Stimulated activated effector memory CD8-positive, alpha-beta T cell treated with anti-CD3 and anti-CD28 coated beads, Interleukin-12 subunit alpha, Interleukin-12 subunit beta, amount 100 ng/mL, for 72 hours (primary cell): ENCODE data around the gene ANAPC16.
"Not testable (repeated sequence)": the region's sequence is repeated elsewhere in the genome, so short reads cannot be mapped to it uniquely, and the experiment has no call there.

Source experiments
- ATAC-seq: fragments of 150-1000 bp; cut with Tn5 transposase; 2 replicates; pipeline ENCODE4 v1.10.0; 2021
- DNase-seq, 2 donors: peaks; one replicate each; pipeline ENCODE4 v3.0.0; 2021 to 2022; ENCODE audit warnings: low spot score in 2 of 2
- H3K27ac Mint-ChIP-seq: one replicate; pipeline ENCODE4 v1.8.0; 2022; ENCODE audit warnings: mild to moderate bottlenecking, mixed read lengths
- H3K36me3 Mint-ChIP-seq: one replicate; pipeline ENCODE4 v1.8.0; 2022; ENCODE audit warnings: mild to moderate bottlenecking, mixed read lengths
- H3K4me1 Mint-ChIP-seq: one replicate; pipeline ENCODE4 v1.8.0; 2022; ENCODE audit warnings: mixed read lengths
- H3K4me3 Mint-ChIP-seq: one replicate; pipeline ENCODE4 v1.8.0; 2022; ENCODE audit warnings: mild to moderate bottlenecking, mixed read lengths
- H3K9me3 Mint-ChIP-seq: one replicate; pipeline ENCODE4 v1.8.0; 2022; ENCODE audit warnings: mixed read lengths

Gene ANAPC16

DNA sequence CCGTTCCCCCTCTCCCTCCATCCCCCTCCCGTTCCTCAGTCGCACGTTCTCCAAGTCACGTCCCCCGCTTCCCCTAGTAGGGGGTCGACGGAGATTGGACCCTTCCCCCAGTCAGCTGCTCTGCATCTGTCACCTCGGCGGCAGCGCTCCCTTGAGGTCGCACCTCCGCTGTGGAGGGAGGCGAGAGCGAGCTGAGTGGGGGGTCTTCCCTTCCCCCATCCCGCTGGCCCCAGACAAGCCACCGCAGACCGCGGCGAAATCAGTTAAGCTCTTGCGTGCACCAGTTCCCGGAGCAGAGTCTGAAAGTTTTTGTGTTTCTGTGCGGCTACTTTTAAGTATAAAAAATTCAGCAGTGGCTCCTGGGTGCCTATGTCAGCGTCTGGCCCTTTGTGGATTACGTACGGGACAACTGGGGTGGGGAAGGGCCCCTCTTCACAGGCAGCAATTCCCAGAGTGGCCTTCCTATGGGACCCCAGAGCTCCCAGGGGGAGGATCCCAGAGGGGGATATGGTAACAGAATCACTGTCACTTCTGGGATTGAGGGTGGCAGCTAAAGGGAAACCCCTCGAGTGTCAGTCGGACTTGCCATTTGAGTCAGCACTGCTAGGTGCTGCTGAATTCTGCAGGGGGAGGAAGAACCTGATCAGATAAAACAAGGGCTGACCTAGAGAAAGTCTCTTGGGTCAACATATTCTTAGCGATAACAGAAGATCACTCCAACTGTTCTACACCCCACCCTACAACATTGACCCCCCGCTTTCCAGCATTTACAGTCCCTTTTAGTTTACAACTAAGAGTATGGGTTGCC, 45.4 kb downstream of the ANAPC16 start:
- Mint-ChIP-seq H3K36me3 (peaks cover 14% of the 10 kb centered on the region), H3K4me3 (peak overlapping the region; percentile 83), H3K27ac (peak overlapping the region; percentile 99), H3K4me1 (peaks cover 58% of the 10 kb centered on the region), H3K9me3 (no peaks in the 10 kb centered on the region)
- ATAC-seq (peak; percentile 78), DNase-seq (peak; percentile 73 to 98)

DNA sequence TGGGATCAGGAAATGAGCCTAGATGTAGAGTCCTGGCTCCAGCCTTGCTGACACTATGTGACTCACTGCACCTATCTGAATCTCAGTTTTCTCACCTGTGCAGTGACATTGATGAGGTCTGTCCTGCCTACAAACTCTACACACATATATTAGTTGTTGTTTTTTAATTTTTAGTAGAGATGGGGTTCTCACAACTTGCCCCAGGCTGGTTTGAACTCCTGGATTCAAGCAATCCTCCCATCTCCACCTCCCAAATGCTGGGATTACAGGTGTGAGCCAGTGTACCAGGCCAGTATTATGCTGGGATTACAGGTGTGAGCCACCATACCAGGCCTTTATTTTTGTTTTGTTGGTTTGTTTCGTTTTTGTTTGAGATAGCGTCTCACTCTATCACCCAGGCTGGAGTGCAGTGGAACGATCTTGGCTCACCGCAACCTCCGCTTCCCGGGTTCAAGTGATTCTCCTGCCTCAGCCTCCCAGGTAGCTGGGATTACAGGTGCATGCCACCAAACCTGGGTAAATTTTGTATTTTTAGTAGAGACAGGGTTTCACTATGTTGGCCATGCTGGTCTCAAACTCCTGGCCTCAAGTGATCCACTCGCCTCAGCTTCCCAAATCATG, 46.1 kb downstream of the ANAPC16 start:
- Mint-ChIP-seq H3K9me3 (no peaks in the 10 kb centered on the region), H3K27ac (peak overlapping the region; percentile 99), H3K4me3 (peak overlapping the region; percentile 83), H3K36me3 (peaks cover 14% of the 10 kb centered on the region), H3K4me1 (peaks cover 51% of the 10 kb centered on the region)
- ATAC-seq (peak; percentile 48), DNase-seq (no peak)

DNA sequence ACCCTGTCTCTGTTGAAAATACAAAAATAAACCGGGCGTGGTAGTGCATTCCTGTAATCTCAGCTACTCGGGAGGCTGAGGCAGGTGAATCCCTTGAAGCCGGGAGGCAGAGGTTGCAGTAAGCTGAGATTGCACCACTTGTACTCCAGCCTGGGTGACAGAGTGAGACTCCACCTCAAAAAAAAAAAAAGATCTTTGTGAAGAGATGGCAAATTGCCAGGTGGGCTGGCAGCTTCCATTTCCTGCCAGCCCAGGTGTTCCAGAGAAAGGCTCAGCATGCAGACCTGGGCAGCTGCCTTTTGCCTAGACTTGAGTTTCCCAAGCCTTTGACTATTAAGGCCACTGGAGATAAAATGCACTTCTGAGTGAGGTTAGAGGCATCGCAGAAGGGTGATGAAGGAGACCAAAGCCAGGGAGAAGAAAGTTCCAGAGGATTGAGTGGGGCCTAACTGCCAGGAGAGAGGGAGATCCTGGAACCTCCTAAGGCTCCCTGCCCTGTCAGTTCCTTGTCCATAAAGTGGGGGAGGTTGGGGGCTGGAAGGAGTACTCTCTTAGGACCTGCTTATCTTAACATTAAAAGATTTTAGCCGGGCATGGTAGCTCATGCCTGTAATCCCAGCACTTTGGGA, 47.9 kb downstream of the ANAPC16 start:
- no peak for DNase-seq
- Mint-ChIP-seq H3K4me3 (peak overlapping the region; percentile 23), H3K9me3 (no peaks in the 10 kb centered on the region), H3K4me1 (peaks cover 40% of the 10 kb centered on the region), H3K27ac (peak overlapping the region; percentile 86), H3K36me3 (peaks cover 14% of the 10 kb centered on the region)
- no peak for ATAC-seq

DNA sequence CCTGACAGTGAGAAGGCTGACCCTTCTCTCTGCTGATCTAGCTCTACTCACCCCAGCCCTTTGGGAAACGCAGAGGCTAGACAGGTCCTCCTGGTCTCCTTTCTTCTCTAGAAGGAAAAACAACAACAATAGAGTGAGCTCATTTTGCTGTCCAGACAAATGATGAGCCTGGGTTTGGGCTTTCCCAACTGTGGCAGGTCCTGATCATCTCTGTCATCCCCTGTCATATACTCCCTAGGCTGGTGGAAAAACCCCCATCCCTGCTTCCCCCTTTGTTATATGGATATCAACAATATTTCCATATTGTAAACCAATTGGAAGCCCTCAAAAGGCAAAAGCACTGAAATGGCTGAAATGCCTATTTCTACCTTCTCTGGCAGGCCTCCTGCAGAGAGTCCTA, 48.7 kb downstream of the ANAPC16 start:
- no peak overlapping the region for H3K4me3 Mint-ChIP-seq

DNA sequence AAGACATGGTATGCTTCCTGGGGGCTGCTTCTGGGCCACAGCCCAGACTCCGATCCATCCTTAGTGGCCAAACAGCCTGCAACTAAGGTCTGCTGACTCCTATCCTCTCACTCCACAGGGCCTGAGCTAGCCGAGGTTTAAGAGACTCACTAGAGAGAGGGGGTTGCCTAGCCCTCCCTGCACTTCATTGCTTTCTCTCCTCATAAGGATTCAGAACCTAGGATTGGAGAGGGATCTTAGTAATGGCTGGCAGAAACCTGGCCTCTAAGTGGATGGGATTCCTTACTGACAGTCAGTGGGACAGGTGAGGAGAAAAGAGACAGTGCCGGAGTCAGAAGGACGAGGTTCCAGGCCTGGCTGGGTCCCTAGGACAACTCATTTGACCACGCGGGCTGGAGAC, 49.7 kb downstream of the ANAPC16 start:
- Mint-ChIP-seq H3K4me1 (peaks cover 28% of the 10 kb centered on the region), H3K27ac (no peak overlapping the region), H3K4me3 (no peak overlapping the region), H3K36me3 (peaks cover 12% of the 10 kb centered on the region), H3K9me3 (no peaks in the 10 kb centered on the region)
- DNase-seq (no peak), ATAC-seq (no peak)

More for the DNA sequence above, 48.7 kb downstream of the ANAPC16 start:
- Mint-ChIP-seq H3K36me3 (peaks cover 14% of the 10 kb centered on the region), H3K27ac (peak overlapping the region; percentile 86), H3K4me1 (peaks cover 34% of the 10 kb centered on the region), H3K9me3 (no peaks in the 10 kb centered on the region)
- no peak for ATAC-seq
- DNase-seq = no peak

DNA sequence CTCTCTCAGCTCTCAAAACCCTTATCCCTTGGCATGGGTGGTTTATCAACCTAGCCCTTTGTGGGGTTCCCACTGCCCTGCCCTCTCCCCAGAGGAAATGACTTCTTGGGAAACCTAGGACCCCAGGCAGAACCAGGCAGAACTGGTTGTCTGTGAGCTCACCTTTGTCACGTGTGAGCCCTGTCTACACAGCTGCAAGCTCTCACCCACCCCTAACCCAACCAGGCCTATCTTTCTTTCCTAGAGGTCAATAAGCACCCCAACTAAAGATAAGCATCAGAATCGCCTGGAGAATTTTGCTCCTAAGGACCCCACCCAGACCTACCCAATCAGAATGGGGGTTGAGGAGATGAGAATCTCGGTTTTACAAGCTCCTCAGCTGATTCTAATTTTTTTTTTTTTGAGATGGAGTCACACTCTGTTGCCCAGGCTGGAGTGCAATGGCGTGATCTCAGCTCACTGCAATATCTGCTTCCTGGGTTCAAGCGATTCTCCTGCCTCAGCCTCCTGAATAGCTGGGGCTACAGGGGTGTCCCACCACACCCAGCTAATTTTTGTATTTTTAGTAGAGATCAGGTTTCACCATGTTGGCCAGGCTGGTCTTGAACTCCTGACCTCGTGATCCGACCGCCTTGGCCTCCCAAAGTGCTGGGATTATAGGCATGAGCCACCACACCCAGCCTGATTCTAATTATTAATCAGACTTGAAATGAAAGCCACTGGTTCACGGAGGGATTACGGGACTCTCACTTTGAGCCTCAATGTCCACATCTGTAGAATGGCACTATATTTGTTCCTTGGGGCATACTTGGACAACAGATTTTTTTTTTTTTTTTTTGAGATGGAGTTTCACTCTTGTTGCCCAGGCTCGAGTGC, 50.4 kb downstream of the ANAPC16 start:
- no peak overlapping the region for H3K4me3 Mint-ChIP-seq
- H3K36me3 Mint-ChIP-seq = peaks cover 4% of the 10 kb centered on the region
- peak overlapping the region; percentile 40 for H3K27ac Mint-ChIP-seq
- H3K9me3 Mint-ChIP-seq = no peaks in the 10 kb centered on the region
- H3K4me1 Mint-ChIP-seq = peaks cover 27% of the 10 kb centered on the region
- DNase-seq = no peak
- ATAC-seq = no peak

DNA sequence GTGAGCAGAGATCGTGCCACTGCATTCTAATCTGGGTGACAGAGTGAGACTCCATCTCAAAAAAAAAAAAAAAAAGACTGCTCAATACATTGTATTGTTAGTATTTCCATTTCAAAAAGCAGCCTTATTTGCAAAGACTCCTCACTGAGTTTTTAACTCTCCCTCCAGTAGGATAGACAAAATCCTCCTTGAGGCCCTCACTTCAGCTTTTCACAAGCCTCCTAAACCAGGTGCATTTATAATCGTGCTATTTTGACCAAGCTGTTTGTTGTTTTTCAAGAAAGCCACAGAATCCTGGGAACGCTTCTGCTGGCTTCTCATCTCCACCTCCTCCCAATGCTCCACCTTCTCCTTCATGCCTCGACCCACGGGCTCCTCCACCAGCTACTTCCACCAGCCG, 51.6 kb downstream of the ANAPC16 start:
- no peak overlapping the region for H3K27ac Mint-ChIP-seq
- peaks cover 3% of the 10 kb centered on the region for H3K36me3 Mint-ChIP-seq
- H3K4me1 Mint-ChIP-seq = peaks cover 26% of the 10 kb centered on the region
- no peak overlapping the region for H3K4me3 Mint-ChIP-seq
- no peaks in the 10 kb centered on the region for H3K9me3 Mint-ChIP-seq
- ATAC-seq = no peak
- DNase-seq = no peak

DNA sequence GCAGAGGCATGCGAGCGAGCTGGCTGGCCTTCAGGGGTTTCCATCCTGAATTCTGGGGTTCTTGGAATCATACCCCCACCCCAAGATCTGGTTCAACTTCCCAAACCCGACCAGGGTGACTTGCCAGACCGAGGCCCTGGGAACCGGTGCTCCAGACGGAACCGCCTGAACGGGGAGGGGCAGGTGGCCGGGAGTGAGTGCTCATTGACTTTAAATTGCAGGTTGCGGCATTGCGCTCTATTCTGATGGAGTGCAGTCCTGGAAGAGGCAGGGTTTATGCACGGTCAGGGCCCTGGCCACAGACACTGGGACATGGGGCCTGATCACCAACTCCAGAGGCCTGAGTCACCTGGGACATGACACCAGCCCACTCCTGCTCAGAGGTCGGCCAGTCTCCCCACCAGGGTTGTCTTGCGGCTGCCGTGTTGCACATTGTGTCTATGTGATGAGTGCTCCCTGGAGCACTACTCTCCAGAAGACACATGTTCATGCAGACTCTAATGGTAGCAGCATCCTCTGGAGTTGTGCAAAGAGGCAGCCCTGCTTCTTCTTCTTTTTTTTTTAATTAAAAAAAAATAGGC, 52.1 kb downstream of the ANAPC16 start:
- ATAC-seq (no peak), DNase-seq (no peak)
- Mint-ChIP-seq H3K27ac (no peak overlapping the region), H3K36me3 (peaks cover 8% of the 10 kb centered on the region), H3K4me1 (peaks cover 30% of the 10 kb centered on the region), H3K9me3 (no peaks in the 10 kb centered on the region), H3K4me3 (no peak overlapping the region)

DNA sequence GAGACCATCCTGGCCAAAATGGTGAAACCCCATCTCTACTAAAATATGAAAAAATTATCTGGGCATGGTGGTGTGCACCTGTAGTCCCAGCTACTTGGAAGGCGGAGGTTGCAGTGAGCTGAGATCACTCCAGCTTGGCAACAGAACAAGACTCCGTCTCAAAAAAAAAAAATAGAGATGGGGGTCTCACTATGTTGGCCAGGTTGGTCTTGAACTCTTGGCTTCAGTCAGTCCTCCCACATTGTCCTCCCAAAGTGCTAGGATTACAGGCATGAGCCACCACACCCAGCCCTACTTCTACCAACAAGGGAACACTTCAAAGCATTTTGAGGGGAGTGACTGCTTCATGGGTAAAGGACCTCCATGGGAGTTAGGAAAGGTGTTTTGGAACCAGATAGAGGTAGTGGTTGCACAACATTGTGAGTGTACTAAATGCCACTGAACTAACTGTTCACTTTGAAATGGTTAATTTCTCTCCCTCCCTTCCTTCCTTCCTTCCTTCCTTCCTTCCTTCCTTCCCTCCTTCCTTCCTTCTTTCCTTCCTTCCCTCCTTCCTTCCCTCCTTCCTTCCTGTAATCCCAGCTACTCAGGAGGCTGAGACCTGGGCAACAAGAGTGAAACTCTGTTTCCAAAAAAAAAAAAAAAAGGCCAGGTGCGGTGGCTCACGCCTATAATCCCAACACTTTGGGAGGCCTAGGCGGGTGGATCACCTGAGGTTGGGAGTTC, 52.8 kb downstream of the ANAPC16 start:
- not testable (repeated sequence) for ATAC-seq
- peaks cover 31% of the 10 kb centered on the region for H3K4me1 Mint-ChIP-seq

DNA sequence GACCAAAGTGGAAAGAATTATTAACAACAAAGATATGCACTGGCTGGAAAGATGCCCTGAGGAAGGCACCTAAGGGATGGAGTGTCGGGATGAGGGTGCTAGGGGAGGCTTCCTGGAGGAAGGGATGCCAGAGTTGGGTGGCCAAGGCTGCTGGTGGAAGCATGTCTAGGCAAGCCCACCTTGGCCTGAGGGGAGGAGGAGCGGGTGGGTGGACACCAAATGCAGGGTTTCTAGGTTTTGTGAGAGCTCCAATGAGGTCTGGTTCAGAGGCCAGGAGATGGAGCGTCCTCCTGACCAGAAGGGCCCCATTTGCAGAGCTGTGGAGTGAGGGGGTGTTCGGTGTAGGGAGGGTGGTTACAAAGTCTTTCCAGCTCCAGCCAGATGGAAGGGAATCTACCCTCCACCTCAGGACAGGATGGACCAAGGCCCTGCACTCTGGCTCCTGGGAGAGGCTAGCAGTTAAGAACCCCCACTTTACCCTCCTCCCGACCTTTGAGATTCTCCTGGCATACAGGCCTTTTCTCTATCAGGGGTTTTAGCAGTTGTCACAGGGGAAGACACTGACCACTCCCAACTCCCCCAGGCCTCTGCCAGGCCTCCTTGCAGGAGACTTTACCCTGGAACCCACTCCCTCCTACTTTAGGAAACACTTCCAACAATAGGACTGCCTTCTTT, 54.9 kb downstream of the ANAPC16 start:
- peak overlapping the region; percentile 97 for H3K4me3 Mint-ChIP-seq

More for the DNA sequence above, 52.8 kb downstream of the ANAPC16 start:
- not testable (repeated sequence) for DNase-seq, H3K4me3 Mint-ChIP-seq, H3K9me3 Mint-ChIP-seq, H3K27ac Mint-ChIP-seq
- peaks cover 16% of the 10 kb centered on the region for H3K36me3 Mint-ChIP-seq

DNA sequence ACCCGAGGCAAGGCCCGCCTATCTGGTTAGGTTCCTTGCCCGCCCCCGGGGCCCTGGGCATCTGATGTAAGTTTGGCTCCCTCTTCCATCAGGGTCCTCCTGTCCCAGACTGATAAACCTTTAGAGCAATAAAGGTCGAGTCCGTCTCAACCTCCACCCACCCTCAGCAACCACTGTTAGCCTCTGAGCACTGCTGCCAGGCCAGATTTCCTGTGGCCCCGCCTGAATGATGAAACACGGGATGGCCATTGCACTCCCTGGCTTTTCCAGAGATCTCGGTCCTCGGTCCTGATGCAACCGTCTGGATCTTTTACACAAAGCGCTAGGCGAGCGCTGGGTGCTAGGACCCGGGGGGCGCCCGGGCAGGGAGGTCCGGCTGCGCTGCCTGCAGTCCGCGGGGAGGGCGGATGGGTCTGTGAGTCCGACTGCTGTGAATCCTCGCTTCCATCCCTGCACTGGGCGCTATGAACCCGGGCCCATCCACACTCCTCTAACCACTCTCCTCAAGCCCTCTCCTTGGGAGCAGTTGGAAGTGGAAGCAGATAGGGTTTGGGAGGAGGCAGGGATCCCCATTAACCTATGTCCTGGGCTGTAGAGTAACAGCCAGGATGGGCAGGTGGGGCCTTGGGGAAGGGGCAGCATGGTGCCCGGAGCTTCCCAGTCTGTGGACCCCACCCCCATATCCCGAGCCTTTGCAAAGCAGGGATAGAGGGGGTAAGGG, 57.0 kb downstream of the ANAPC16 start:
- ATAC-seq = peak; percentile 12
- peak overlapping the region; percentile 97 for H3K4me3 Mint-ChIP-seq
- H3K36me3 Mint-ChIP-seq = peaks cover 52% of the 10 kb centered on the region
- peaks cover 54% of the 10 kb centered on the region for H3K4me1 Mint-ChIP-seq
- peak in 1 of 2 donors; percentile 85 for DNase-seq
- H3K9me3 Mint-ChIP-seq = no peaks in the 10 kb centered on the region
- peak overlapping the region; percentile 98 for H3K27ac Mint-ChIP-seq

More for the DNA sequence above, 54.9 kb downstream of the ANAPC16 start:
- Mint-ChIP-seq H3K27ac (peak overlapping the region; percentile 68), H3K36me3 (peaks cover 37% of the 10 kb centered on the region), H3K4me1 (peaks cover 36% of the 10 kb centered on the region), H3K9me3 (no peaks in the 10 kb centered on the region)
- no peak for ATAC-seq
- DNase-seq = no peak

DNA sequence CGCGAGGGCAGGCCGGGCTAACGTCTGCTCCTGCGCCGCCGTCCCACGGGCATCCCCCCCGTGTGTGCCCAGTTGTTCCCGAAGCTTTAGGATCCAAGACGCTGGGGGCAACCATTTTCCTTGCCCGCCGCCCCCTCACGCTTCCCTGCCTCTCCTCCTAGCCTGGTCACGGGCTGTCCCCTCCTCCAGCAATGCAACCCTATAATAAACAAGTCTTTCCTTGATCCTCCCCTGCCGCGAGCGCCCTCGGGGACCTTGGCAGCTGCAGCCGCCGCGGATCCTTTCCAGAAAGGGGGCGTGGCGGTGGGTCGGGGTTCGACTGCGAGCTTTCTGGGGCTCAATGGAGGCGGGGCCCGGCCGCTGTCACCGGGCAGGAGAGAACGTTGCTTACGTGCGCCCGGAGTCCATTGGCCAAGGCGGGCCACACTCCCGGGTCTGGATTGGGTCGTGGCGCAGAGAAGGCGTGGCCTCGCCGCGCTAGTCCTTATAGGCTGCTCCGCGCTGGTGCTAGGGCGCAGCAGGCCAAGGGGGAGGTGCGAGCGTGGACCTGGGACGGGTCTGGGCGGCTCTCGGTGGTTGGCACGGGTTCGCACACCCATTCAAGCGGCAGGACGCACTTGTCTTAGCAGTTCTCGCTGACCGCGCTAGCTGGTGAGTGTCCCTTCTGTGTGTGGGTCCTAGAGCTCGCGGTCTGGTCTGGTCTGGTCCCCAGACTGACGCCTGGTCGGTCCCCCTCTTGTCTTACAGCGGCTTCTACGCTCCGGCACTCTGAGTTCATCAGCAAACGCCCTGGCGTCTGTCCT, 57.8 kb downstream of the ANAPC16 start, which contains the start of gene DDIT4:
Gene DDIT4 (plus strand): TSS at position 515 of the 803 bp plus-strand sequence. CDS start 293 bp downstream, outside the sequence.
- ATAC-seq (peak; percentile 89), DNase-seq (peak; percentile 95 to 99)
- H3K9me3 Mint-ChIP-seq = no peaks in the 10 kb centered on the region
- peaks cover 52% of the 10 kb centered on the region for H3K36me3 Mint-ChIP-seq
- peaks cover 61% of the 10 kb centered on the region for H3K4me1 Mint-ChIP-seq
- H3K27ac Mint-ChIP-seq = peak within 1 kb of the TSS; percentile 98
- H3K4me3 Mint-ChIP-seq = peak within 1 kb of the TSS; percentile 97
